Stimulated activated CD8-positive, alpha-beta memory T cell treated with anti-CD3 and anti-CD28 coated beads, Interleukin-12 subunit alpha, Interleukin-12 subunit beta, amount 100 ng/mL, for 4 hours (primary cell): ENCODE data around the gene SEPTIN11.

Experiments used
- DNase-seq: peaks from one replicate; pipeline ENCODE4 v3.0.0-alpha.2; 2020; ENCODE audit warnings: low read depth

Gene SEPTIN11

GRCh38 chr4:76980261-76980660 is 30.7 kb downstream of the SEPTIN11 start:
- DNase-seq, result no peak

DNA sequence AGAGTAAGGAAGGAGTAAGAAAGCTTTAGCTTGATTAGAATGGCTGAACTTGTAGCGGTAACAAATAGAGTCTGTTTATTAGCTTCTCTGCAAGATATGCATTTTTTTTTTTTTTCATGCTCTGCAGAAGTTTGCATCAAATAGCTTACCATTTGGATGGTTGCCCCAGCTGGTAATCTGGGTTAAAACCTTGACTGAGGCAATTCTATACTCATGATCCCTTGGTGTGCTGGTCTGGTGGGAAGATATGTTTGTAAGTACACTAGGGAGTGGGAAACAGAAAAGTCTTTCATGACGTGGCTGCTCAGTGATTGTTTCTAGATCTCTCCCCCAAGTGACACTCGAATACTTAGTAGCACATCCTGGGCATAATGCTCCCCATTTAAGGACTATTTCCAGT is 32.1 kb downstream of the SEPTIN11 start:
- no peak for DNase-seq

GRCh38 chr4:76982638-76983584 is 33.4 kb downstream of the SEPTIN11 start:
- no peak for DNase-seq

- no peak for DNase-seq
These were observed 34.6 kb downstream of the SEPTIN11 start for GRCh38 chr4:76984127-76984526.

DNA sequence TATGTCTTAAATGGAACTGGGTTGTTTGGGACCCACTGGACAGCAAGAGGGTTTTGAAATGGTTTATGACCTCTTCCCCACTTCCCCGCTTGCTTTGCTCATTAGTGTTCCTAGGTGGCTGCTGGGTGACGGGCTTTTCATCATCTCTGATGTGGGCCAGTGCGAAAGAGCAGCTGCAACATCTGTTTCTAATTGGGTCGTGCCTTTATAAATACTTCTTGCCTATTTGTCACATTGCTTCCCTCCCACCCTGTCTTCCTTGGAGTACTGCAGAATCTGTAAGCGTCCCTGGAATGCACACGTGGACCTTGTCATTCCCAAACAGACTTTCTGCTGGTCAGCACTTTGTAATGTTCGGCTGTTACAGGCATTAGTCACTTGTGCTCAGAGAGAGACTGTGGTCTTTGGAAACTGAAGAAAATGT is 35.2 kb downstream of the SEPTIN11 start:
- DNase-seq, result no peak

DNA sequence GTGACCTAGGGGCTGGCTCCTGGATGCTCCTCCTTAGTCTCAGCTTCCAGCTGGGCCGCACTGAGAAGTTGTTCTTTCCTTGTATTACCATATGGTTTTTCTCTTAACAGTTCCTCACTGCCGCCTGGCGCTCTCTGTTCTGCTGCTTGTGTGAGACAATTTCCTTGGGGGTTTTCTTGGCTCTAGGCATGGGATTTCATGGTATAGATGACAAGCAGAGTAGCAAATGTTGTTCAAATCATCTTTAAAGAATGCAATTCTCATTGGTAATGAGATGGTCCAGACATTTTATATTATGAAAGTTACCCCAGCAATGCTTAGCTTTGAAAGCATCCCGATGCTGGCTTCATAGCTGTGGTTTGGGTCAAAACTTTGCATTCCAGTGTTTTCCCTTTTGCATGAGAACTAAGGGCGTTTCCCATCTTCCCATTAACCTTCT is 37.6 kb downstream of the SEPTIN11 start:
- no peak for DNase-seq

DNA sequence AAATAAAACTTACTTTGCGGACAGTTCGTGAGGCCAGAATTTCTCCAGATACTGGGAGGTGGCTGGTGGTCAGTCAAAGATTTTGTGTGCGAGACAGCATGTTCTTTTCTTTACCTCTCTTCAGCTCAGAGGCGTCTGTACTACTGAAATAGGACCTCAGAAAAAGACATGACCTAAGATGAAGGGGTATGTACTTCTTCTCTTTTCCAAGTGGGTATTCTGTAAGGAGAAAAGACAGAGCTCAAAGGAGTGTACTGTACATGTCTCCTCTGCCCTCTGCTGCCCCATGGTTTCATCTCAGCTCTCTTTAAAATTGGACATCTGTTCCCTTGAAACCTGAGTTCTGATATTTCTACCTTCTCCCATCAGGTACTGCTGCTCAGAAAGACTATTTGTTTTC is 38.1 kb downstream of the SEPTIN11 start:
- no peak for DNase-seq

DNA sequence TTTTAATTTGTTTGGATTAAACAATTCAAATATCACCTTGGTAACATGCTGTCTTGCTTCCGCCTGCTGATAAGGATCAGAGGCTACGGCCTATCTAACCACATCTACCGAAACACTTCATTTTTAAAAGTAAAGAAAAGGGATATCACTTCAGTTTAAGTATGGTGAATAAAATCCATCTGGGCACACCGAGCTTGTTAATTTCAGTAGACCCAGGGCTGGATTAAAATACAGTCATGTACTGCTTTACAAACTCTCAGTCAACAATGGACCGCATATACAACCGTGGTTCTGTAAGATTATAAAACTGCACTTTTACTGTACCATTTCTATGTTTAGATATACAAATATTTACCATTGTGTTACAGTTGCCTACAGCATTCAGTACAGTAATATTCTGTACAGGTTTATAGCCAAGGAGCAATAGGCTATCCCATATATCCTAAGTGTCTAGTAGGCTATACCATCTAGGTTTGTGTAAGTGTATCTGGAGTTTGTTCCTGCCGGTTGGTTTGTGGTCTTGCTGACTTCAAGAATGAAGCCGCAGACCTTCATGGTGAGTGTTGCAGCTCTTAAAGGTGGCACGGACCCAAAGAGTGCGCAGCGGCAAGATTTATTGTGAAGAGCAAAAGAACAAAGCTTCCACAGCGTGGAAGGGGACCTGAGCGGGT is 40.0 kb downstream of the SEPTIN11 start:
- DNase-seq, result peak; percentile 19

- DNase-seq, result no peak
These were observed 40.9 kb downstream of the SEPTIN11 start for GRCh38 chr4:76990288-76991080.

DNA sequence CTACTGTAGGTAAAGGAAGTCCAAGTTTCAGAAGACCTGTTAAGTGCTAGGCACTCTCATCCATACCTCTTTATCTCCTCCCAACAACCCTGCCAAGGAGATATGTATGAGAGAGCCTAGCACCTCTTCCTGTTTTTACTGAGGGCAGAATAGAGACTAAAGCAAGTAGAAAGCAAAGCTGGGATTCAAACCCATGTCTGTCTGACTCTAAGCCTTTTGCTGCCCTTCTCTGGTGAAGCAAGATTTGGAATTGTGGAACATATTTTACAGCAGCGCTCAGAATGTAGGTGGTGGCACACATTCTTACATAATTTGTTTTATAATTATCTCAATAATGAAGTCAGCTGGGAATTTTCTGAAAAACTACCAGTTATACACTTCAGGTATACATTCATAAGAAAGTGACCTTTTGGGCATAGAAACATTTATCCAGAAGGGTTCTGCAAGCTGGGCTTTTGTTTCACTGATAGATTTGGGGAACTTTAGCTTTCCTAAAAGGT is 41.7 kb downstream of the SEPTIN11 start:
- DNase-seq, result no peak

DNA sequence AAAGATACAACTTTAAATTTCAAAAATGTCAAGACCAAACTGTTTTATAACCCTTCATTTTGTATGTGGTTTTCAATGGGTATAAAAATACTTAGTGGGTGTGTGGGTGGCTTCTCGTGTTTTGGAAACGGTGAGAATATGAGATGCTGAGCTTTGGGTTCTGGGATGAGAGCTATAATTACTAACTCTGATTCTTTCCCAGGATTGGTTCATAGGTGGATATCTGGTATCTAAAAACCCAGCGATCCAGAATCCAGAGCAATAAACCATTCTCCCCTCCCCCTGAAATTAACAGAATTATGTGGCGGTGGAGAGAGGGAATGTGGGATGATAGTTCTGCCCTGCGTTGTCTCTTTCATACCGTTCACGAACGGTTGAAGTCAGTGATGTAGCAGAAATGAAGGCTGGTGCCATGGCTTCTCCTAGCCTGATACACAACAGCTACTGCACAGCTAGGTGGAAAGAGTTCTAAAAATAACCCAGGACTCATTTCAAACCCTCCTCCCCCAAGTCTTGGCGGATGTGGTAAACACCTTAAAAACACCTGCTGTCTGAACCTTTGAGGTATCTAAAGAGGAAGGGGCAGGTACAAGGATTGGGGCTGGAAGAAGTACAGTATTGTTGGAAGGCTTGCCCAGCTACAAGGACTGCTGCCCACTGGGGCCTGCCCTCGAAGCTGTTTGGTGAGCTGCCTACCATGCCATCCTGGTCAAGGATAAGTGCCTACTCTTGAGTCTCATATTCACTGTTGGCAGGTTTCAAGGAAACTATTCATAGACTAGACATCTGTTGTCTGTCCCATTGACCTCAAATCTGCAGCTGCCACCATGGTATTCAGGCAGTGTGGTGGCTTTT is 44.5 kb downstream of the SEPTIN11 start:
- peak; percentile 8 for DNase-seq

- no peak for DNase-seq
These were observed 46.2 kb downstream of the SEPTIN11 start for GRCh38 chr4:76995776-76996175.

GRCh38 chr4:76996445-76996844 is 46.9 kb downstream of the SEPTIN11 start:
- DNase-seq, result no peak

DNA sequence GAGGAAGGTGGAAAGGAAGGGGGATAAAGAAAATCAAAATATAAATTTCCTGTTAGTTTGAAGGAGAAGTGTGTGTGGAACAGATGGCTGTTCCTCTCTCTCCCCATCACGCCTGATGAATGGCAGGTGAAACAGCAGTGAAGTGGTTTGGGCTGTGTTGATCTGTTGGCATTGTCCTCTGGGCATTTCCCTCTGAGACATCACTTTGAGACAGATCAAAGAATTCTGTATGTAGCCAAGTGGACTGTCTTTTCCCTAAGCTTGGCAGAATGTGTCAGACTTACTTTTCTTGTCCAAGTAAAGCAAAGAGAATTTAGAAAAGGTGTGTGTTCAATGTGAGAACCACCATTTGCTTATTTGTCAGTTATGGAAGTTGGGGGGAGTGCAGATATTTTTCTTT is 47.5 kb downstream of the SEPTIN11 start:
- DNase-seq, result no peak

DNA sequence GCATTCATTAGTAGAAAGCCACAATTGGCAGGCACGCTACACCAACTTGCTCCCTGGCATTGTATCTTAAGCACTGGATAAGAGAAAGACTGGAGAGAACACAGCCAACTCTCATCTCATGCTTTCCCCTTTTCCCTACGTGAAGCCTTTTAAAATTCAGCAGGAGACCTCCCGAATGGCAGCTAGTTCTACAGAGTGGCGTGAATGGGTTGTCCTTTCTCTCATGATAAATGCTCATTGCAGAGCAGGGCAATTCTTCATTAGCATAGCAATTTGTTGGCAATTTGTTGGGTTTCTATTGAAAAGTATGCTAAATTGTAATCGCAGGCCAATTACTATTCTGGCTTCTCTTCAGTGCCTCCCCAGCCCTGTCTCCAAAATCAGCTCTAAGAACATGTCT is 48.0 kb downstream of the SEPTIN11 start:
- DNase-seq, result no peak

DNA sequence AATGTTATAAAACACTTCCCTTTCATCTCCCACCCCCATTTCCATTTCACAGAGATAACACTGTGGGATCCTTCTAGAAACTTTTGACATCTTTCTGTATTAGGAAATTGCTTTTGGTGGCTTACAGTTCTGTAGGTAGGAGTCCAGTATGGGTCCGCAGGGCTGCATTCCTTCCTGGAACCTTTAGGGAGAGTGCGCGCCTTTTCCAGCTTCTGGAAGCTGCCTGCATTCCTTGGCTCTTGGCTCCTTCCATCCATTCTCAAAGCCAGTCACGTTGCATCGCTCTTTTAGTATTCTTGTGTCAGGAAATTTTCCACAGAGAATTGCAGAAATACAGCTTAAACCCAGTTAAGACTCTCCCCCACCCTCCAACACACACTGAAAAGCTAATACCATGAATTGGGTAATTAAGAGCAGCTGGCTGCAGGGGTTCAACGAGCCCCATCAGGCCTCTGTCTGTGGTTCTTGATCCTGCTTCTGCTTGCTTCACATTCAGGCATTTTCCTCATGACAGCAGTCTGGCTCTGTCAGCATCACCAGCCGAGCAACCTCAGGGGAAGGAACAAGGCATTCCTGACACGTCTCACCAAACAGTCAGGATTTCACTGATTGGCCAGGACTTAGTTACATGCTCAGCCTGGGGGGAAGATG is 48.8 kb downstream of the SEPTIN11 start:
- no peak for DNase-seq
